GM23248 (cell line): ENCODE results near the gene ASGR2.

Source experiments
- EZH2 ChIP-seq: fragments of 200-600 bp; sonication (generic); IDR thresholded peaks from 2 replicates; pipeline ENCODE4 v1.6.1; 2018; ENCODE audit warnings: antibody characterized with exemption, mild to moderate bottlenecking; ENCODE audit not compliant: insufficient read depth, poor library complexity, severe bottlenecking
- EZH2phosphoT487 ChIP-seq: fragments of 200-600 bp; sonication (generic); IDR thresholded peaks from 2 replicates; pipeline ENCODE4 v1.6.1; 2018; ENCODE audit warnings: antibody characterized with exemption, moderate library complexity, mild to moderate bottlenecking, low read depth; ENCODE audit not compliant: insufficient read depth

- no peak for TF ChIP-seq EZH2
- no peak for TF ChIP-seq EZH2phosphoT487
Observed at GRCh38 chr17:7108981-7109380, 5.6 kb downstream of the ASGR2 start.
